Neural cell (in vitro differentiated cells): ENCODE data around the gene DNAH10.

Experiments used
- EZH2 ChIP-seq: fragments of 200-600, 300-800 bp; shearing (Covaris generic), sonication (generic); IDR thresholded peaks from 2 replicates; pipeline ENCODE4 v1.6.1; 2014; ENCODE audit warnings: antibody characterized with exemption, low read length, borderline replicate concordance, mild to moderate bottlenecking; ENCODE audit not compliant: insufficient read depth, poor library complexity, severe bottlenecking
- TF ChIP-seq, protein P1 (sequence below): fragments of 450-650 bp; IDR thresholded peaks from 2 replicates; pipeline ENCODE4 v1.5.1; 2014; ENCODE audit warnings: antibody characterized with exemption, mild to moderate bottlenecking, moderate library complexity; ENCODE audit not compliant: poor library complexity, severe bottlenecking

DNA sequence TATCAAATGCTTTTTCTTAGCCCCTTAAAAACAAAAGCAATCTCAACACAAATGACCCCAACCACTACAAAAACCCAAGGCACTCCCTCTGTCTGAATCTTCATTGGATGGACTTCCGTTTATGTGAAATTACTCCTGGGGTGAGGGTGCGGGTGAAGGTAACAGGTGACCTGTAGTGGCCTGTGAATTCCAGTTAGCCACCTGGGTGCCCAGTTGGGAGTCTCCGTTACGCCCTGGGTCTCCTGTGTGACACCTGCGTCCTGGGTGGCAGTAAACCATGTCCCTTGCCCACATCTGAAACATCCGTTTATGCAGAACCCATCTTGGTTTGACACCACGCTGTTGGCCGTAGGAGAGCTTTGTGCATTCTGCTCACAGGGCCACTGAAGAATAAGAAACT, 148.0 kb downstream of the DNAH10 start:
- TF ChIP-seq, protein P1, sequence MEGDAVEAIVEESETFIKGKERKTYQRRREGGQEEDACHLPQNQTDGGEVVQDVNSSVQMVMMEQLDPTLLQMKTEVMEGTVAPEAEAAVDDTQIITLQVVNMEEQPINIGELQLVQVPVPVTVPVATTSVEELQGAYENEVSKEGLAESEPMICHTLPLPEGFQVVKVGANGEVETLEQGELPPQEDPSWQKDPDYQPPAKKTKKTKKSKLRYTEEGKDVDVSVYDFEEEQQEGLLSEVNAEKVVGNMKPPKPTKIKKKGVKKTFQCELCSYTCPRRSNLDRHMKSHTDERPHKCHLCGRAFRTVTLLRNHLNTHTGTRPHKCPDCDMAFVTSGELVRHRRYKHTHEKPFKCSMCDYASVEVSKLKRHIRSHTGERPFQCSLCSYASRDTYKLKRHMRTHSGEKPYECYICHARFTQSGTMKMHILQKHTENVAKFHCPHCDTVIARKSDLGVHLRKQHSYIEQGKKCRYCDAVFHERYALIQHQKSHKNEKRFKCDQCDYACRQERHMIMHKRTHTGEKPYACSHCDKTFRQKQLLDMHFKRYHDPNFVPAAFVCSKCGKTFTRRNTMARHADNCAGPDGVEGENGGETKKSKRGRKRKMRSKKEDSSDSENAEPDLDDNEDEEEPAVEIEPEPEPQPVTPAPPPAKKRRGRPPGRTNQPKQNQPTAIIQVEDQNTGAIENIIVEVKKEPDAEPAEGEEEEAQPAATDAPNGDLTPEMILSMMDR, result no peak
- TF ChIP-seq EZH2, result no peak
